ENCODE data around the gene VPS45.
"Not testable (repeated sequence)": the region's sequence is repeated elsewhere in the genome, so short reads cannot be mapped to it uniquely, and the experiment has no call there.

VPS45 gene

DNA sequence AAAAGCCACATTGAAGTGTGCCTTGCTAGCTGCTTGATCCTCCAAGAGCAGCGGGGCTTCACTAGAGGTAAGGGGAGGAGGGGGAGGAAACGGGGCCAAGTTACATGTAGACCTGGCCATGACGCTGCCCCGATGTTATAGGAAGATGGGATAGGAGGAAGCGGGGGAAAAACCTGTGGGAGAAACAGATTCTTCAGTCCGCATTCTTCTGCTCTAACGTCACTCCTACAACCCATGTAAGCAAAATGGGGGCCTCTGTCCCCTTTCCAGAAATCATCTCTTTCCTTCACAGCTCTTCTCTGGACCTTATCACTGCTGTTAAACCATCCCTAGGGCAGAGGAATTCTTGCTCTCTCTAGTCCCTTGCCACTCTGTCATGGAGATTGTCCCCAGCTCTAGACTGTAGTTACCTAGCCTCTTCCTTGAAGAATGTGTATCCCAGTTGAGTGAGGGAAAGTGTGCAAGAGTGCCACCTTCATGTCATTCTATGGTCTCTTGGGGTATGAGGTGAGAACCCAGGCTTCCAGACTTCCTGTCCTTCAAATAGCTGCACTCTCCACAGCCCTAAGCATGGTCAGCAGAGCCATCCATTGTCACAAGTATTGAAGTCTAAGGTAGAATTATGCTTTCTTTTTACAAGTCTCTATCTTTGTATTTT lies 93.5 kb downstream of the VPS45 start:
- DNase-seq (ENCODE audit: low spot score) = no peak

DNA sequence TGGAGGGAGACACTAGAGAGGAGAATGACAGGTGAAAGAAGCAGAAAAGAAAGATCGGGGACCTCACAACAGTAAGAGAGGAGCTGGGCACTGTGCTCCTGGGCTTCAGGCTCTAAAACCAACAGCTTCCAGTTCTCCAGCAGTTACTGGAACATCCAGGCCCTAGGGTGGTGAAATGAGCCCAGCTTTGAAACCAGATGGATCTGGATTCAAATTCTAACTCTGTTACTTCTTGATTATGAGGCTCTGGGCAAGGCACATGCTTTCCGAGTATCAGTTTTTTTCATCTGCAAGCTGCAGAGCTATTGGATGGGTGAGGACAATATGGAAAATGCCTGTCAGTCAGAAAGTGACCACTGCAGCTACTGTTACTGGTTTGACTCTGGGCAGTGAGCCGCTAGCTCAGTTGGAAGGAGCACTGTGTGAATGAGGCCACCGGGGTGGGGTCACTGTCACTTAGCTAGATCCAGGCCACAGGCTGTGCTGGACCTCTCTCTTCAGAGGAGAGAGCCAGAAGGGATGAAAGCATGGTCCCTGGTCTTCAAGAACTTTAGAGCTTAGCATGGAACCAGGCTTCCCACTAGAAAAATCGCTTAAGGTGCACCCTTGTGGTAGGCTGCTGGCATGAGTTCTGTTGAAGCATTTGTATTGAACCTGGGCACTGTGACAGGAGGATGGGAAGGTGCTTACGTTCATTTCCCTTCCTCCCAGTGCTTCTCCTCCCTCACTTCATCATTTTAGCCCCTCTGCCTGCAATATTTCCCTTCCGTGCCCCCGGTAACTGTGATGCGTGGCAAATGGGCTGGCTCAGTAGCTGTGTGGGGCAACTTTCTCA lies 94.4 kb downstream of the VPS45 start:
- DNase-seq (ENCODE audit: low spot score) = no peak

DNA sequence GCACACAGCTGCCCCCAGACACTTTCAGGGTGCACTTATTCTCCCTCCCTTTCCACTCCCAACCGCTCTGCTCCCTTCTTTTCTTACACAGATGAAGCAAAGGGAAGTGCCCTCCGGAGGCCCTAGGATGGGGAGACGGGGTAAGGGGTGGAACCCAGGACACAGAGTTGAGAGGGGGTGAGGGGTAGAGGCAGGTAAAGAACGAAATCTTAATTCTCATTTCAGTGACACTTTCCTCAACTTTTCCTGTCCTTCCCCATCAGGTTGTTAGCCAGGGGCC lies 94.9 kb downstream of the VPS45 start:
- DNase-seq (ENCODE audit: low spot score) = no peak

DNA sequence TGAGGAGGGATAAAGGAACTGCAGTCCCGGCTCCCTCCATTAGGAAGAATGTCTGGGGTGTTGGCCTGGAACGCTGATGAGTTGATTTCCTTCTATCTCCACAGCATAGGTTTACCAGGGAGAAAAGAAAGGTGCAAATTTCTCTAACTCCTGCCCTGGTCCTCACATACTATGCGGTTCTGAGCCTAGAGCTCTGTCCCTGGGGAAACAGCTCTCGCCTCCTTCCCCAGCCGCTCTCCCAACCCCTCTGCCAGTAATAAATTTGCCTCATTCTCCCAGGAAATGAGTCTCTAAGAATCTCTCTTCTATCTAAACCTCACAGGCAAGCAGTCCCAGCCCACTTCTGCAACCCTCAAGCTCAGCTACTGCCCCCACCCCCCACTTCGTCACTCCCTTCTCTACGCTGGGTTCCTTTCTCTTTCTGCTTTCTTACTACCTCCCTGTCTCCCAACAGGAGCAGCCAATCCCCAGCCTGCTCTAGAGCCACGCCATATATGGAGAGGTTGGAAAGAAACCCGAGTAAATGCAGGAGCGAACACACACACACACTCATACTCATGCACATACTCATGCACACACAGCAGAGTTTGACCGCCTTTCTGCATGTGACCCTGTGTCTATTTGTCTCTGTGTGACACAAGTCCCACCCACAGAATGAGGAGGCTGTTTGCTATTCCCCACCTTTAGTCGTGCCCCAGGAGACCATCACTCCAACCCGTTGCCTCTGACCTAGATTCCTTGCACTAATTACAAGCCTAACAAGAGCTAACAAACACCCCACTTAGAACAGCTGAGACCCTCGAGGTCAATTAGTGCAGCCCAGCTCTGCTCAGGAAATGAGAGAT lies 95.5 kb downstream of the VPS45 start:
- DNase-seq (ENCODE audit: low spot score) = peak; percentile 77

DNA sequence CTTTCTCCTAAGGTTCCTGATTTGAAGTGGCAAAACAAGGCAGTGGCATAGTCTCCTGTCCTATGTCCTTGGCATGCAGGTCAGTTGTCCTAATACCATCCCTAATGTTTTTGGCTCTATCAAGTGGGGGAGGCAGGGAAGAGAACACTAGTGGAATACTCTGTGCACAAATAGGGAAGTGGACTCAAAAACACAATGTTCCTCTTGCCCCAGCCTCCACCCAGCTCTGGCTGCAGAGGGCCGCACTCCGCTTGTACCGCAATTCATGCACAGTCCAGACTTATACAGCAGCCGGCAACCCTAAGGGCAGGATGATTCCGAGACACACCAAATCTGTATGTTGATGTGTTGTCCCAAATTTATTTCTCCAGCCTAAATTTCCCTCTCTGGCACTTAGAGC lies 96.6 kb downstream of the VPS45 start:
- DNase-seq (ENCODE audit: low spot score) = no peak

DNA sequence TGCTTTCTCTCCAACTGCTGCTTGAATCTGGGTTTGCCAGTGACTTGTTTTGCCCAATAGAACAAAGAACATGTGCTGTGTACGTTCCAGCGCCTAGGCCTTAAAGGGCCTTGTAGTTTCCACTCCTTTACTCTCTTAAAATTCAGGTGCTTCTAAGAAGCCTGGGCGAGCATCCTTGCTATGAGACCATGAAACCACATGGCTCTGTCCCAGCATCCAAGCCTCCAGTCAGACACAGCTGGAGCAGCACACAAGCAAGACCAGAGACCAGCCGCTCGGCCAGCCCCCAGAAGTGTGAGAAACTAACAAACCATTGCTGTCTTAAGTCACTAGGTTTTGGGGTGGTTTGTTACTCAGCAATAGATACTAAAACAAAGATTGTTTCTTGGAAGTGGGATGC lies 97.2 kb downstream of the VPS45 start:
- no peak for DNase-seq (ENCODE audit: low spot score)

DNA sequence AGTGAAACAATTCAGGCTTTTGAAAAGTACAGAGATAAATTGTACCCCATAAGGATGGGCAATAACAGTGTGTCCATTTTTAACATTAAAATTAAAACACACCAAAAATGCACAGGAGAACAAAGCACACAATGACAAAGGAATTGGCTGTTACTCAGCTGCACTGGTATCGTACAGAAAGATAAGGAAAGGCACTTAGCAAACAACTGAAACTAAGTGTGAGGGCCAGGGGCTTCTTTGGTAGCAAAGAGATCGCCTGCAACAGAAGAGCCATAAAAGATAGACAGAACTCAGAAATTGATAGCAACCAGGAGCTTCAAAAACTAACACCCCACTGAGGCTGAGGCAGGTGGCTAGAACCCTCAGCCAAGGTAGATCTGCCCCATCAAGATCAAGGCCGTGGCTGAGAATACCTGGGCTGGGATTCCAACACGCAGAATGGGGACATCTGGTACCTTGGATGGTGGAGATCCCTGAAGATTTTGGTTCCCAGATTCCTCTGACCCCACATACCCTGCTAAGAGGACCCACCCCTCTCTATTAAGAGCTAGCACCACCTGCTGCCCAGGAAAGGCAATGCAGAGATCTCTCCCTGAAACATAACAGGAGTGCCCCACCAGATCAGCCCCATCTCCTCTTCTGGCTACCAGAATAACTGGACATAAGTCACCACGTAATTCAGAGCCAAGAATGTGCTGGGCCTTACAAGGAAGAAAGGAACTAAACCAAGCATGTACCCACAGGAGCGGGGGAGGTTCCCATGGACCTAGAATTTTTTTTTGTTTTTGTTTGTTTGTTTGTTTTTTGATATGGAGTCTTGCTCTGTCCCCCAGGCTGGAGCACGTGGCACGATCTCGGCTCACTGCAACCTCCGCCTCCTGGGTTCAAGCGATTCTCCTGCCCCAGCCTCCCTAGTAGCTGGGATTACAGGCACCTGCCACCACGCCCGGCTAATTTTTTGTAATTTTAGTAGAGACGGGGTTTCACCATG lies 98.3 kb downstream of the VPS45 start:
- peak; percentile 68 for DNase-seq (ENCODE audit: low spot score)

DNA sequence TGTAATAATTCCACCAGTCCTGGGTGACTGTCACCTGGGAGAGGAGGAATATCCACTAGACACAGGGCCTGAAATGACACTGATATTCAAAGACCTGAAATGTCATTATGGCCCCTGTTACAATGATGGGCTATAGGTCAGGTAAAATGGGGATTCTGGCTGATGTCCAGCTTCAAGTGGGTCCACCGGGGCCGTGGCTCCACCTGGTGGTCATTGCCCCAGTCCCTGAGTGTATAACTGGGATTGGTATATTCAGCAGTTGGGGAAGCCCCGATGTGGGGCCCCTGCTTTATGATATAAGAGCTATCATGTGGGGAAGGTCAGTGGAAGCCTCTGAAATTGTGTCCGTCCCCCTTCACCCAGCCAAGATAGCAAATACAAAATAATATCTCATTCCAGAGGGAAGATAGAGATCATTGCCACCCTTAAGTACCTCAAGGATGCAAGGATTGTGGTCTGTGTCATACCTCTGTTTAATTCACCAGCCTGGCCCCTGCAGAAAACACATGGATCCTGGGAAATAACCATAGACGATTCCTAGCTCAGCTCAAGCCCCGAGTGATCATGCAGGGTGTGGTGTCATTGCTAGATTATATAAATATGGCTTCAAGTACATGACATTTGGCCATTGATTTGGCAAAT lies 101.5 kb downstream of the VPS45 start:
- DNase-seq (ENCODE audit: low spot score) = peak; percentile 82

DNA sequence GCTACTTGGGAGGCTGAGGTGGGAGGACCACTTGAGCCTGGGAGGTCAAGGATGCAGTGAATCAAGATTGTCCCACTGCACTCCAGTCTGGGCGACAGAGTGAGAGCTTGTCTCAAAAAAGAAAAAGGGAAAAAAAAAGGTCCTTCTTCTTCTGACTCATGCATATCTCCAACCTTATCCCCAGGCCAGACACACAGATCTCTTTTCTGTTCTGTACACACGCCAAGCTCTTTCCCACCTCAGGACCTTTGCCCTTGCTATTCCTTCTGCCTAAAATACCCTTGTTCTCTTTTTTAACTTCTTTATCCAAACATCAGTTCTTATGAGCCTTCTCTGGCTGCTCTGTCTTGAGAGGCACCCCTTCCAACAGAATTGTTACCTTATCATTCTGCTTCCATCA lies 104.2 kb downstream of the VPS45 start:
- DNase-seq (ENCODE audit: low spot score) = no peak

DNA sequence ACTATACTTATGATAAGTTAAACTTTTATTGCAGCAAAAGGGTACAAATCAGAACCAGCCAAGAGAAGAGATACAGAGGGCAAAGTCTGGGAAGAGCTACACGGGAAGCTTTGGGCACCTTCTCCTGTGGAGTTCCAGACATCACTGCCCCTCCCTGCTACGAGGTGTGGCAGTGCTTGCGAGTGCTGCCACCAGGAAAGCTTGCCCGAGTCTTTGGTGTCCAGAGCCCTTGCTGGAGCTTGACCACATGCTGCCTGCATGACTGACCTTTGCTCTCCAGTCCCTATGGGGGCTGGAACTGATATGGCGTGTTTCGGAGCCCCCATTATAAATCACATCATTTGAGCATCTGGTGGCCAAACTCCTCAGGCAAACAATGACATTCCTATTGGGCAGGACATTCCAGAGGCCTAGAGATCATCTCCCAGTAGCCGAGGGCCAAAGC lies 105.6 kb downstream of the VPS45 start:
- DNase-seq (ENCODE audit: low spot score) = no peak

DNA sequence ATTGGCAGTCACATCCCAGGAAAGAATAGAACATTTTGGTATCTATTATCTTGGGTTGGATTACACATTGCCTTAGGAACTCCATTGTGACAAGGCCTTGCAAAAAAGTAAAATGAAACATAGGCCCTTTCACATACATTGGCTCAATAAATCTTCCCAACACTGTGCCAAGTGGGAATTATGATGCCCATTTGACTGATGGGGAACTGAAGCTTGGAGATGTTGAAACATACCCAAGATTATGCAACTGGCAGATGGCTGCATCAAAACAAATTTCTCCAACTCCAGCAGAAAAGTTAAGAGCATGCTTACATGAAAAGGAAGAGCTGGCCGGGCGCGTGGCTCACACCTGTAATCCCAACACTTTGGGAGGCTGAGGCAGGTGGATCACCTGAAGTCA lies 109.0 kb downstream of the VPS45 start:
- DNase-seq (ENCODE audit: low spot score) = no peak

DNA sequence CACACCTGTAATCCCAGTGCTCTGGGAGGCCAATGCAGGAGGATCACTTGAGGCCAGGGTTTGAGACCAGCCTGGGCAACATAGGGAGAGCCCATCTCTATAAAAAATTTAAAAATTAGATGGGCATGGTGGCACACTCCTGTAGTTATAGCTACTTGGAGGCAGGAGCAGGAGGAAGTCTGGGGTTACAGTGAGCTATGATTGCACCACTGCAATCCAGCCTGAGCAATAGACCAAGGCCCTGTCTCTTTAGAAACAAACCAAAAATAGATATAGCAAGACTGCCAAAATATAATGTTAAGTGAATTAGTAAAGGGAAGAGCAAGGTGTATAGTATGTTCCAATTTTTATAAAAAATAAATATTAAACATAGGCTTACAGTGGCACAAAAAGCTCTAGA lies 111.0 kb downstream of the VPS45 start:
- no peak for DNase-seq (ENCODE audit: low spot score)

DNA sequence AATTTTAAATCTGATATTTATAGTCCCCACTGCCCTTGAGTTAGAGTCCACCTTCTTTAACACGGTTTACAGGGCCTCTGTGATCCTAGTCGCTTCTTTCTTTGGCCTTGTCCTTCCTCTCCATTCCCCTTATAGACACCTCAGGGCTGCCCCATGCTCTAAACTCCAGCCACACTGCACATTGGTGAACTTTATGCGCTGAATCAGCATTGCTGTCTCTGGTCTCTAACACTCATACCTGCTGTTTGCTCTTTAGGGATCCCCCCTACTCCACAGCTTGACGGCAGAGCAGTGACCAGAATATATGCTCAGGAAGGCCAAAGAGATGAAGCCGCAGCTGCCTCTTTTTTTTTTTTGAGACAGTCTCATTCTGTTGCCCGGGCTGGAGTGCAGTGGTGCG lies 112.3 kb downstream of the VPS45 start:
- DNase-seq (ENCODE audit: low spot score) = no peak

DNA sequence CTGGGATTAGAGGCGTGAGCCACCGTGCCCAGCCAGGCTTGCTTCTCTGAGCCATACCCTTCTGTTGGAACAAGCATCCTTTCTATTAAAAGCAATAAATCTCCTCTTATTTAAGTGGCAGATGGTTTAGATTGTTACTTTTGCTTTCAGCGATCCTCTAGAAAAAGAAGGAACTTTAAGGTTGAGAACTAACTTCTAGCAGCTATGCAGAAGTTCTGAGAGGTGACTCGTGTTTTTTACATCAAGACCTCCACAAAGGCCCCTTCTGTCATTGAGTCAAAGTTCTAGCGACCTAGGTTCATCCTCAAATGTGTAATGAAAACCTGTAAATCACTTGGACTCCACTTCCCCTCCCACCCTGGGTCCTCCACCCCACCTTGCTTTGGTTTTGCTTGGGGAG lies 112.9 kb downstream of the VPS45 start:
- DNase-seq (ENCODE audit: low spot score) = no peak

DNA sequence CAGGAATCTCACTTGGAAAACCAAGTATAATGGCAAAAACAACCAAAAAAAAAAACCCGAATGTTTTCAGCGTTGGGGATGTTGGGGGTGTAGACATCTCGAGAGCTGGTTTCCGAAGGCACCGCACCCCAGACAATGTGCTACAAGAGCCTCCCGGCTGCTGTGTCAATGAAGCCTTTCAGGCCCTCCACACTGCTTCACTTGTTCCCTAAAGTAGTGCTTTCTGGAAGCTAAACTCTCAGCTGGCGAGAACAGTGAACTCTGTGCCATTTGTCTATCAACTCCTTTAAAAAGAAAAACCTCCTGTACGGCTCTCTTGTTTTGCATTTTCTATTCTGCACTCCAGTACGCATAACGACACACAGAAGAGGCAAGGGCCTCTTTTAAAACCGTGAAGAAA lies 114.7 kb downstream of the VPS45 start:
- no peak for DNase-seq (ENCODE audit: low spot score)

DNA sequence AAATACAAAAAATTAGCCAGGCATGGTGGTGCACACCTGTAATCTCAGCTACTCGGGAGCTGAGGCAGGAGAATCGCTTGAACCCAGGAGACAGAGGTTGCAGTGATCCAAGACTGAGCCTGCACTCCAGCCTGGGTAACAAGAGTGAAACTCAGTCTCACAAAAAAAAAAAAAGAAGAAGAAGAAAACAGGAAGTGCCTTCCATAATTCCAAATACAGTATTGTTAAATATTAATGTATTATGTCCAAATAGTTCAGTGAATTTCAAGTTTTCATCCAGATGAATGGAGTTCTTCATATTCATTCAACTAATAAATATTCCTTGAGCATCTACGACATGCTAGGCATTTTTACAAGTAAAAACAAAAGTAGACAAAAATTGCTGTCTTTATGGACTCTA lies 115.5 kb downstream of the VPS45 start:
- DNase-seq (ENCODE audit: low spot score) = no peak

DNA sequence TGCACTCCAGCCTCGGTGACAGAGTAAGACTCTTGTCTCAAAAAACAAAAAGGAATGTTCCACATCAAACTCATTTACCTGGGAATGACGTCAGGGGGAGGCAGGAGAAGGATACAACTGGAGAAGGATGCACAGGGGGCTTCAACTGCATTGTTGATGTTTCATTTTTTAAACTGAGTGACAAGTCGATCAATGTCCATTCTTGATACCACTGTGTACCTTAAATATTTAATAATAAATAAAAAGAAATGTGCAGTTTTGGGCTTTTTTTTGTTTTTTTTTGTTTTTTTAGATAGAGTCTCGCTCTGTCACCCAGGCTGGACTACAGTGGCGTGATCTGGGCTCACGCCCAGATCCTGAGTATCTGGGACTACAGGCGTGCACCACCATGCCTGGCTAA lies 117.9 kb downstream of the VPS45 start:
- DNase-seq (ENCODE audit: low spot score) = no peak

DNA sequence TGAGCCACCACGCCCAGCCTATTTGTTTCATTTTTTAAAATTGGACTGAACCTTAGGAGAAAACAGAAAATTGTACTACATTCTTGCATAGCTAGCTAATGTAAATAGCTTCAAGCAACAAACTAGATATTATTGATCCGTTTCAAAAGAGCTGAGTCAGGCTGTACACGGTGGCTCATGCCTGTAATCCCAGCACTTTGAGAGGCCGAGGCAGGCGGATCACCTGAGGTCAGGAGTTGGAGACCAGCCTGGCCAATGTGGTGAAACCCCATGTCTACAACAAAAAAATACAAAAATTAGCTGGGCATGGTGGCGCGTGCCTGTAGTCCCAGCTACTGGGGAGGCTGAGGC lies 118.8 kb downstream of the VPS45 start:
- not testable (repeated sequence) for DNase-seq (ENCODE audit: low spot score)

DNA sequence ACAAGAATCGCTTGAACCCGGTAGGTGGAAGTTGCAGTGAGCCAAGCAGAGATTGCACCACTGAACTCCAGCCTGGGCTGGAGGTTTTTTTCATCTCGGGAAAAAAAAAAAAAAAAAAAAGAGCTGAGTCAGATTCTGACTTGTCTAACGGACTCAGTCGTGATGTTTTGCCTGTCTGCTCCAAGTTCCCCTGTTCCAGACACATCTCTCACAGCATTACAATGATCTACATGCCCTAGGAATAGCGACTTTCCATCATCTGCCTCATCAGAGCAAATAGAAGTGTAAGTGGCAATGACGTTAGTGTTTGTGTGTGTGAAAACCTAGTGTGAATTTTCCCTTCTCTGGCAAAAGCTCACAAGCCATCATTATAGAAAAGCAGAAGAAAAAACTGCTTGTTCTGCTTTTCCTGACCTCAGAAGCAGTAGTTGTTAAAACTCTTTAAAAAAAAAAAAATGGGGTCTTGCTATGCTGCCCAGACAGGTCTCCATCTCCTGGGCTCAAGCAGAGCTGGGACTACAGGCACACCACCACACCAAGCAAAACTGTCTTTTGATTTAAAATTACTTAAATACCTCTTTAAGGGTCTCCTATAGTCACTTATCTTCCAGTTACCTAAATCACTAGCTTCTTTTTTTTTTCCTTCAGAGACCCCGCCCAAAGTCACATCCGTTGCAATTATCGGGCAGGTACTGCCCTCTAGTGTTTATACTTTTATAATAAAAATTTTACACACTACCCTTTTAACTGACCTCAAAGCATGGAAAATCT lies 119.4 kb downstream of the VPS45 start:
- peak; percentile 32 for DNase-seq (ENCODE audit: low spot score)

DNA sequence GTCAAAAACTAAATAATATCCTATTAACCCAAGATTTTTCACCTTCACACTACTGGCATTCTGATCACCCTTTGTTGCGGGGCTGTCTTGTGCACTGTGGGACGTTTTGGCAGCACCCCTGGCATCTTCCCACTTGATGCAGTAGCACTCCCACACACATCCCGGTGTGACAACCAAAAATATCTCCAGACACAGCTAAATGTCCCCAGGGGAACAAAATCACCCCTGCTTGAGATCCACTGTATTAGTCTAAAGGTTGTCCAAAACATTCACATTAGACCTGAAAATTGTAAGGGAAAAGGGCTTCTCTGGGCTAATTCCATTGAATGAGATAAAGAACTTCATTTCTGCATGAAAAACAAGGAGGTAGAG lies 120.0 kb downstream of the VPS45 start:
- DNase-seq (ENCODE audit: low spot score) = no peak

DNA sequence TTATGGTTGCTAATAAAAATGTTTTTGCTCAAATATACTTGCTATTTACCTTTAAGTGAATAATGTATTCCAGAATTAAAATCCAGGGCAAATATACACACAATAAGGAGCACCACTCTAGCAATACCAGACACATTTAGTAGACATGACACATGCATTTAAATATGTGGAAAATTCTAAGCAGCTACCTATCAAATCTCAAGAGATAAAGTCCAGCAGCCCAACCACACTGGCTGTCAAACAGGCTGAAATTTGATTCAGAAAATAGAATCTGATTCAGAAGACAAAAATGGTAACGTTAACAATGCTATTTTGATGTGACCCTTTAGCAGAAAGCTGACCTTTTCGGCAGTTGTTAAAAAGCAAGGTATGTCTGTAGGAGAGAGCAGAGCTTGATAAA lies 124.4 kb downstream of the VPS45 start:
- no peak for DNase-seq (ENCODE audit: low spot score)
